Tibial artery (tissue), 4 donors: Measurements from ENCODE around the gene CCSAP.
"Not testable (repeated sequence)": the region's sequence is repeated elsewhere in the genome, so short reads cannot be mapped to it uniquely, and the experiment has no call there.

Source experiments
- DNase-seq, 2 donors: peaks; one replicate each; pipeline ENCODE4 v3.0.0-alpha.2; 2019
- H3K27ac ChIP-seq, 2 donors: fragments of 200-600 bp; sonication (generic) in 1 of 2; 1 replicate in 1 of 2; 2 replicates in 1 of 2; pipeline ENCODE4 v1.5.1; 2018 to 2019; ENCODE audit warnings: mild to moderate bottlenecking in 1 of 2
- H3K27me3 ChIP-seq, 2 donors: fragments of 200-600 bp; sonication (generic) in 1 of 2; one replicate each; pipeline versions ENCODE4 v1.5.1 to v1.6.0; 2016 to 2019
- H3K36me3 ChIP-seq, 3 donors: fragments of 200-600 bp; sonication (generic) in 2 of 3; one replicate each; pipeline ENCODE4 v1.5.1; 2016 to 2019; ENCODE audit warnings: mild to moderate bottlenecking in 2 of 3
- H3K4me1 ChIP-seq, 4 donors: fragments of 200-600 bp; sonication (generic) in 2 of 4; 1 replicate in 3 of 4; 2 replicates in 1 of 4; pipeline ENCODE4 v1.5.1; 2016 to 2019
- H3K4me3 ChIP-seq, 2 donors: fragments of 200-600 bp; sonication (generic) in 1 of 2; 1 replicate in 1 of 2; 2 replicates in 1 of 2; pipeline ENCODE4 v1.5.1; 2018 to 2019; ENCODE audit warnings: mild to moderate bottlenecking in 2 of 2
- H3K9me3 ChIP-seq, 3 donors: fragments of 200-600 bp; sonication (generic) in 1 of 3; one replicate each; pipeline ENCODE4 v1.5.1; 2016 to 2019
- intact Hi-C: fragments of 100-400 bp; cut with DNase I; formaldehyde crosslinking; loops from one replicate; pipeline ENCODE4 v1.15.0; 2023; ENCODE audit warnings: low total_unique reads
- TF ChIP-seq, protein P1 (sequence below), 2 experiments: fragments of 200-600 bp in 1 of 2; fragments of 450-650 bp in 1 of 2; IDR thresholded peaks; one replicate each; pipeline ENCODE4 v1.5.1; 2017 to 2019; ENCODE audit warnings: antibody characterized with exemption in 2 of 2, mild to moderate bottlenecking in 1 of 2, moderate library complexity in 1 of 2

CCSAP gene

DNA sequence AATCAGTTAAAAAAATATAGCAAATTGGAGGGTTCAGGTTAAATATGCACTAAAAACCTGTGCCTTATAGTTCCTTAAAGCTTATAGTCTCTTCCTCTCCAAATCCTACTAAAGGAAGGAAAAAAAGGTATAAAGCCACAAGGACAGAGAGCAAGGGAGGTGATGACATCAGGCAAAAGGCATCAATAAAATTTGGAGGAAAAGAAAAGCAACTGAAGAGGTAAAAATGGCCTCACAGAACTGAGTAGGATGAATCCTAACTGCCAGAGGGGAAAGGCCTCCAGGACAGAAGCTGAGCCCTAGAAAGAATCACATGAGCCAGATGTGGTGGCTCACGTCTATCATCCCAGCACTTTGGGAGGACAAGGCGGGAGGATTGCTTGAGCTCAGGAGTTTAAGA, 8.1 kb downstream of the CCSAP start:
- Histone ChIP-seq H3K27me3 (no peaks in the 10 kb centered on the region), H3K4me3 (no peak overlapping the region), H3K27ac (no peak overlapping the region), H3K9me3 (peaks cover 0 to 12% (median 3%) of the 10 kb centered on the region in 3 donors), H3K4me1 (peaks cover 0 to 7% (median 0%) of the 10 kb centered on the region in 4 donors), H3K36me3 (peaks cover 5 to 8% (median 5%) of the 10 kb centered on the region in 3 donors)
- no peak for DNase-seq
- TF ChIP-seq, protein P1, sequence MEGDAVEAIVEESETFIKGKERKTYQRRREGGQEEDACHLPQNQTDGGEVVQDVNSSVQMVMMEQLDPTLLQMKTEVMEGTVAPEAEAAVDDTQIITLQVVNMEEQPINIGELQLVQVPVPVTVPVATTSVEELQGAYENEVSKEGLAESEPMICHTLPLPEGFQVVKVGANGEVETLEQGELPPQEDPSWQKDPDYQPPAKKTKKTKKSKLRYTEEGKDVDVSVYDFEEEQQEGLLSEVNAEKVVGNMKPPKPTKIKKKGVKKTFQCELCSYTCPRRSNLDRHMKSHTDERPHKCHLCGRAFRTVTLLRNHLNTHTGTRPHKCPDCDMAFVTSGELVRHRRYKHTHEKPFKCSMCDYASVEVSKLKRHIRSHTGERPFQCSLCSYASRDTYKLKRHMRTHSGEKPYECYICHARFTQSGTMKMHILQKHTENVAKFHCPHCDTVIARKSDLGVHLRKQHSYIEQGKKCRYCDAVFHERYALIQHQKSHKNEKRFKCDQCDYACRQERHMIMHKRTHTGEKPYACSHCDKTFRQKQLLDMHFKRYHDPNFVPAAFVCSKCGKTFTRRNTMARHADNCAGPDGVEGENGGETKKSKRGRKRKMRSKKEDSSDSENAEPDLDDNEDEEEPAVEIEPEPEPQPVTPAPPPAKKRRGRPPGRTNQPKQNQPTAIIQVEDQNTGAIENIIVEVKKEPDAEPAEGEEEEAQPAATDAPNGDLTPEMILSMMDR (IDR thresholded peaks at IDR 0.05), result no peak
- intact Hi-C loops, result no loop called here

DNA sequence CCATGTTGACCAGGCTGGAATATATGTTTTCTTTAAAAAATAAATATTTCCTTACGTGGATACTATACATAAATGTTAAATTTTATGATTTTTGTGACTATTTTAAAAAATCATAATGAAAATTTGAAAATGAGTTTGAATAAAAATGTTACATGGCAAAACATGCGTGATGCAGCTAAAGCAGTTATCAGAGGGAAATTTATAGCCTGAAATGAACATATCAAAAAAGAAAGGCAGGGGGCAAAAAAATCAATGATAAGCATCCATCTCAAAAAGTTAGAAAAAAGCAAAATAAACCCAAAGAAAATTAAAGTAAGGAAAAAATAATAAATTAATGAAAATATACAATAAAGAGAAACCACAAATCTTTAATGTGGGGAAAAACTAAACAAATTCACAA, 8.6 kb downstream of the CCSAP start:
- intact Hi-C loops, result no loop called here
- H3K4me3 ChIP-seq, result no peak overlapping the region

DNA sequence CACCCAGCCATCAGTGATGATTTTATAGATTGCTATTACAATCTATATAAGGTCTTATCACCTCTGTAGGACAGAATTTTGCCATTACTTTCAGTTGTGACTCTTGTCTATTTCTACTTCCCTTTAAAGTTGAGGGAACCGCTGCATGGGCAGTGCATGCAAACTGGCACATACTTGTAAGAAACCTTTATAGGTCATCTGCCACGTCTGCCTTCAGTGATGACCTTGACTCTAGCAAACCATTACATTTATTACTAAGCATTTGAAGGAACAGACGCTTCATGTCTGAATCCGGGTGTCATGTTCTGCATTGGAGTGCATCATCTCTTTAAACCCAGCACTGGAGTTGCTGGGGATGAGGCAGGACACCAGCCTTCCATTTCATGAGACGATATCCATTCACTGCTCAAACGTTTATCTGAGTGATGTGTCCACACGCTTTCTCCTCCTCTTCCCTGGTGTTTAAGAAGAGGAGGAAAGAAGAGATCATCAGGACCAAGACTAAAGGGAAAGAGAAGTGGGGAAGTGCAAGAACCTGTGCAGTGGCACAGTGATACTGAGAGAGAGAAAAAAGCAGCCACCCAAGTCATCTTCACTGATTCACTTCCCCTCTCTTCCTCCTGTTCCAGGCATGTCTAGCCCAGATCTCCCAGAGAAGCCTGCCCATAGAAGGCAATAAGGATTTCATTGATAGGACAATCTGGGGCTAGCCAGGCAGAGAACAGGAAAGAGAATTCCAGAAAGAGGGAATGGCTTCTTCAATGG, 14.1 kb downstream of the CCSAP start:
- Histone ChIP-seq H3K4me3 (no peak overlapping the region), H3K27me3 (no peaks in the 10 kb centered on the region), H3K4me1 (no peaks in the 10 kb centered on the region), H3K27ac (no peak overlapping the region), H3K36me3 (peaks cover 19 to 44% (median 22%) of the 10 kb centered on the region in 3 donors), H3K9me3 (peaks cover 0 to 2% (median 0%) of the 10 kb centered on the region in 3 donors)
- TF ChIP-seq, protein P1 (IDR thresholded peaks at IDR 0.05), result no peak
- no peak for DNase-seq
- intact Hi-C loops, result no loop called here

More for the DNA sequence above, 8.6 kb downstream of the CCSAP start:
- peaks cover 0 to 3% (median 0%) of the 10 kb centered on the region in 4 donors for H3K4me1 ChIP-seq
- H3K9me3 ChIP-seq, result peaks cover 0 to 12% (median 3%) of the 10 kb centered on the region in 3 donors
- no peak for DNase-seq
- H3K27me3 ChIP-seq, result no peaks in the 10 kb centered on the region
- no peak overlapping the region for H3K27ac ChIP-seq
- peaks cover 5 to 8% (median 7%) of the 10 kb centered on the region in 3 donors for H3K36me3 ChIP-seq
- TF ChIP-seq, protein P1 (IDR thresholded peaks at IDR 0.05), result no peak

DNA sequence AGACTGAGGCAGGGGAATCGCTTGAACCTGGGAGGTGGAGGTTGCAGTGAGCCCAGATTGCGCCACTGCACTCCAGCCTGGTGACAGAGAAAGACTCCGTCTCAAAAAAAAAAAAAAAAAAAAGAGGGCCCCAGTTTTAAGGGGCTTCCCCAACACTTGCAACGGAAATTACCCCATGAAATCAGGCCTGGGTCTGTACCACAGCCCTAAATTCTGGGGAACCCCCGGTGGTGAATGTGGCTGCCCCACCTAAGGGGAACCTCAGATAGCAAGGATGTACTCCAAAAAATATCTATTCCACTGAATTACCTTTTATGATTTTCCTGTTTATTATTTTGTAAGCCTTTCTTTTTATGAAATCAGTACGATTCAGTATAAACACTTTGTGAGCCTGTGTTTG, 15.1 kb downstream of the CCSAP start:
- intact Hi-C loops, DNase-seq, H3K9me3 ChIP-seq, H3K27me3 ChIP-seq, H3K4me1 ChIP-seq, H3K4me3 ChIP-seq, H3K27ac ChIP-seq: not testable (repeated sequence)
- H3K36me3 ChIP-seq, result peaks cover 29 to 53% (median 29%) of the 10 kb centered on the region in 3 donors

DNA sequence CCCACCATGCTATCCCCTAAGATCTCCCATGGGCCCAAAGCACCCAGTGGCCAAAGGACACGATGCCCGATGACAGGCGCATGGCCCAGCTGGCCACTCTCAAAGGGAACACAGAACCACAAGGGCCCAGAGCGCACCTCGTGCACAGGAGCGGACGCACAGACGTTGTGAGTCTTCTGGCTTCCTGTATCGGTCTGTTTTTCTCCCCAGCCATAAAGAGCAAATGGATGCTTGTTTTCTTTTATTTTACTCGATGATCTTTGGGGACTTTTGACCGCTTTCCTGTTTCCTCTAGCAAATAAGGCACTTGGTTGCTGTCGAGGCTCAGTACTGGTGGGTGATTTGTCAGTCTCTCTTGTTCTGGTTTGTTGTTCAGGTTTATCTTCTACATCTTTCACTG, 16.2 kb downstream of the CCSAP start:
- H3K4me1 ChIP-seq, result no peaks in the 10 kb centered on the region
- H3K9me3 ChIP-seq, result no peaks in the 10 kb centered on the region
- H3K27me3 ChIP-seq, result no peaks in the 10 kb centered on the region
- H3K4me3 ChIP-seq, result no peak overlapping the region
- peaks cover 31 to 58% (median 33%) of the 10 kb centered on the region in 3 donors for H3K36me3 ChIP-seq
- intact Hi-C loops, result no loop called here
- TF ChIP-seq, protein P1 (IDR thresholded peaks at IDR 0.05), result no peak
- DNase-seq, result no peak
- H3K27ac ChIP-seq, result no peak overlapping the region

DNA sequence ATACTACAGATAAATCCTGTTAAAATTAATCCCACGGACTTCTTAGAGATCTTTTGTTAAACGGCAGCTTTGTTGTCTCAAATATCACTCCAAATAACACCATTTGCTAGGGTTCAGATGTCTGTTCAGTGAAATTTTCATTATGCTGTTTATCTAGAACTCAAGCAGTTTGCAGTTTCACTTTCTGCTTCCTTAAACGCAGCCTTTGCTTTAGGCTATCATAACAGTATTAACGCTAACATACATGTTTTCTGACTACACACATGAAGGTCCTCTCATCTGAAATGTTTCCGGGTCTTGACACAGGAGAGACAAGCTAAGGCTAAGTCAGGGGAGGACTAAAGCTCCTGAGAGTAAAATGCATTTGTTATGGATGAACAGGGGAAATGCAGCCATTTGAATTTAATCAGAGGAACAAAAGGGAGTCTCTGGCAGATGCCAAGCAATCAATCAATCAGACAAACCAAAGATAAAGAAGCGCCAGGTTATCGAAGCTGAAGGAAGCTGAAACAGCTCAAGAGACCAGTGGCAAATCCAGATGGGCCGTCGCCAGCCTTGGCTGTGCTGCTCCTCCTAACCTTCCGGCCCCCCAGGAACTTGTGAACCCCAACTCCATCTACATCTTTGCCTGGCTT, 16.9 kb downstream of the CCSAP start:
- DNase-seq, result no peak
- H3K4me3 ChIP-seq, result no peak overlapping the region
- H3K27me3 ChIP-seq, result no peaks in the 10 kb centered on the region
- no peaks in the 10 kb centered on the region for H3K9me3 ChIP-seq
- intact Hi-C loops, result no loop called here
- H3K27ac ChIP-seq, result no peak overlapping the region
- no peaks in the 10 kb centered on the region for H3K4me1 ChIP-seq
- TF ChIP-seq, protein P1 (IDR thresholded peaks at IDR 0.05), result no peak
- H3K36me3 ChIP-seq, result peaks cover 33 to 59% (median 39%) of the 10 kb centered on the region in 3 donors
